ENCODE results near the gene TMEM150C.

TMEM150C gene

DNA sequence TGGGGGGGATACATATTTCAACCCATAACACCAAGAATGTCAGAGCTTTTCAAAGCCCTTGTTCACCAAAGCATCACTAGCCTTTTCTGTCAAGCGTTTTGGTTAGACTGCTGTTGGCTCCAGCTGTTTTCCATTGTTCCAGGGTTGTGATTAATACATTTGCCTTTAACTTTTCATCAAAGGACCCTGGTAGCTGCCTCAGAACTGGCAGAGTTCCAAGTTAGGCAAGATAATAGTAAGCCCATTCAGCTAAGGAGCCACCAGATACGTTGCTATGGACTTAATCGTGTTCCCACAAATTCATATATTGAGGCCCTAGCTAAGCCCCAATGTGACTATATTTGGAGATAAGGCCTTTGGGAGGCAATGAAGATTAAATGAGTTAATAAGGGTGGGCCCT lies 94.3 kb downstream of the TMEM150C start:
- WGBS (ENCODE audit: insufficient coverage): 86% methylated on average over 3 of the region's 3 CpGs
- H3K36me3 ChIP-seq (ENCODE audit: control insufficient read depth in 4 of 4, insufficient read depth in 4 of 4, low read length in 3 of 4): peaks cover 0 to 25% (median 5%) of the 10 kb centered on the region in 4 experiments
- H3K4me1 ChIP-seq (ENCODE audit: control extremely low read depth in 1 of 4, control insufficient read depth in 4 of 4, insufficient read depth in 4 of 4, low read length in 3 of 4): no peaks in the 10 kb centered on the region
- no peak for DNase-seq
- H3K4me3 ChIP-seq (ENCODE audit: control insufficient read depth in 1 of 7, extremely low read depth in 1 of 7, insufficient read depth in 4 of 7, low read depth in 2 of 7, low read length in 6 of 7): no peak overlapping the region
- H3K27me3 ChIP-seq (replicated peaks in 2 of 5; ENCODE audit: control insufficient read depth in 4 of 5, insufficient read depth in 5 of 5, low read length in 4 of 5): no peaks in the 10 kb centered on the region
- CTCF ChIA-PET: interaction anchor here (0.6 kb wide), 1 partner anchor 709 kb away, joined by 5 read pairs; no protein-coding TSS in a partner anchor
- peaks cover 0 to 9% (median 0%) of the 10 kb centered on the region in 5 experiments for H3K9me3 ChIP-seq (ENCODE audit: control extremely low read depth in 1 of 5, control insufficient read depth in 4 of 5, insufficient read depth in 2 of 5, low read depth in 1 of 5, low read length in 4 of 5)
- no peak overlapping the region for H3K27ac ChIP-seq (ENCODE audit: insufficient read depth in 1 of 2, low read depth in 1 of 2, low read length in 2 of 2, poor library complexity in 1 of 2, severe bottlenecking in 2 of 2)
- POLR2A ChIA-PET: no interaction called here

DNA sequence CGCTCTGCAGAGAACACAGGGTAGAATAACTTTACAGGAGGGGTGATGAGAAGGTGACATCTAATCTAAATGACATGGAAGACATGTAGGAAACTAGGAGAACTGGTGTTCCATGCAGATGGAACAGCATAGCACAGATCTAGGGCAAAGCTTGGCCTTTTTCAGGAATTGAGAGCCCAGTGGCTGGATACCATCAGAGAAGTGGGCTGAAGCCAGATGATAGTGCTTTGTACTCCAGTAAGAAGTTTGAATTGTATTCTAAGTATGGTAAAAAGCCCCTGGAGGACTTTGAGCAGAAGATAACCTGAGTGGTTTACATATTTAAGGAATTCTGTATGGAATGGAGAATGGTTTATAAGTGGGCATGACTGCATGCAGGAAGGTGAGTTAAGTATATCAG lies 98.6 kb downstream of the TMEM150C start:
- no peaks in the 10 kb centered on the region for H3K27me3 ChIP-seq (replicated peaks in 2 of 5; ENCODE audit: control insufficient read depth in 4 of 5, insufficient read depth in 5 of 5, low read length in 4 of 5)
- ChIA-PET CTCF (interaction anchor here (0.9 to 1.6 kb wide), 3 partner anchors 8 to 276 kb away, joined by 4 to 8 read pairs (median 5); no protein-coding TSS in a partner anchor), POLR2A (no interaction called here)
- H3K4me1 ChIP-seq (ENCODE audit: control extremely low read depth in 1 of 4, control insufficient read depth in 4 of 4, insufficient read depth in 4 of 4, low read length in 3 of 4): no peaks in the 10 kb centered on the region
- WGBS (ENCODE audit: insufficient coverage): no CpG with 5 or more reads among the region's 1 CpG
- no peak overlapping the region for H3K4me3 ChIP-seq (ENCODE audit: control insufficient read depth in 1 of 7, extremely low read depth in 1 of 7, insufficient read depth in 4 of 7, low read depth in 2 of 7, low read length in 6 of 7)
- peaks cover 0 to 5% (median 0%) of the 10 kb centered on the region in 5 experiments for H3K9me3 ChIP-seq (ENCODE audit: control extremely low read depth in 1 of 5, control insufficient read depth in 4 of 5, insufficient read depth in 2 of 5, low read depth in 1 of 5, low read length in 4 of 5)
- H3K27ac ChIP-seq (ENCODE audit: insufficient read depth in 1 of 2, low read depth in 1 of 2, low read length in 2 of 2, poor library complexity in 1 of 2, severe bottlenecking in 2 of 2): no peak overlapping the region
- H3K36me3 ChIP-seq (ENCODE audit: control insufficient read depth in 4 of 4, insufficient read depth in 4 of 4, low read length in 3 of 4): peaks cover 4 to 43% (median 26%) of the 10 kb centered on the region in 4 experiments
- no peak for DNase-seq

DNA sequence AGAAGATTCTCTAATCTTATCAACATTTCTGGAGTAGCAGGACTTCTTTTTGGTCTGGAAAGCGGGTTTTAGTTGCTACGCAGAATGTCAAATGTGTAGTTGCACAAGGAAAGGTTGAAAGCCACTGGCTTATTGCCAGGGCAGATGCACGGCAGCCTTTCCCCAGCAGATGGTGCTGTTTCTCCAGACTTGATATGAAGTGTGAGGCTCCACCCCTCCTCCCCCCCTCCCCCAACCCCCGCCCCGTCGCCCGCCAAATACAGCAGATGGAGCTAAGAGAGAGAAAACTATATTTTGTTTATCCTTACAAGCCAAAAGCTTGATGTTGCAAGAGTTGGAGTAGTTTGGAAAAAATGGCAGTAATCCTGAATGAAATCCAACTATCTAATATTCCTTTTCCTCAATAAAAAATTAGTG lies 99.4 kb downstream of the TMEM150C start:
- H3K9me3 ChIP-seq (ENCODE audit: control extremely low read depth in 1 of 5, control insufficient read depth in 4 of 5, insufficient read depth in 2 of 5, low read depth in 1 of 5, low read length in 4 of 5): no peaks in the 10 kb centered on the region
- DNase-seq: peak; percentile 80 to 93 (median 87)
- peaks cover 4 to 46% (median 30%) of the 10 kb centered on the region in 4 experiments for H3K36me3 ChIP-seq (ENCODE audit: control insufficient read depth in 4 of 4, insufficient read depth in 4 of 4, low read length in 3 of 4)
- no peaks in the 10 kb centered on the region for H3K4me1 ChIP-seq (ENCODE audit: control extremely low read depth in 1 of 4, control insufficient read depth in 4 of 4, insufficient read depth in 4 of 4, low read length in 3 of 4)
- 51% methylated on average over 2 of the region's 7 CpGs for WGBS (ENCODE audit: insufficient coverage)
- no peak overlapping the region for H3K4me3 ChIP-seq (ENCODE audit: control insufficient read depth in 1 of 7, extremely low read depth in 1 of 7, insufficient read depth in 4 of 7, low read depth in 2 of 7, low read length in 6 of 7)
- ChIA-PET POLR2A (interaction anchor here (0.6 kb wide), 1 partner anchor 320 kb away, joined by 3 read pairs; no protein-coding TSS in a partner anchor), CTCF (interaction anchor here (0.7 to 1.6 kb wide), 7 partner anchors 9 to 365 kb away, joined by 3 to 6 read pairs (median 4); no protein-coding TSS in a partner anchor)
- no peaks in the 10 kb centered on the region for H3K27me3 ChIP-seq (replicated peaks in 2 of 5; ENCODE audit: control insufficient read depth in 4 of 5, insufficient read depth in 5 of 5, low read length in 4 of 5)
- H3K27ac ChIP-seq (ENCODE audit: insufficient read depth in 1 of 2, low read depth in 1 of 2, low read length in 2 of 2, poor library complexity in 1 of 2, severe bottlenecking in 2 of 2): no peak overlapping the region

DNA sequence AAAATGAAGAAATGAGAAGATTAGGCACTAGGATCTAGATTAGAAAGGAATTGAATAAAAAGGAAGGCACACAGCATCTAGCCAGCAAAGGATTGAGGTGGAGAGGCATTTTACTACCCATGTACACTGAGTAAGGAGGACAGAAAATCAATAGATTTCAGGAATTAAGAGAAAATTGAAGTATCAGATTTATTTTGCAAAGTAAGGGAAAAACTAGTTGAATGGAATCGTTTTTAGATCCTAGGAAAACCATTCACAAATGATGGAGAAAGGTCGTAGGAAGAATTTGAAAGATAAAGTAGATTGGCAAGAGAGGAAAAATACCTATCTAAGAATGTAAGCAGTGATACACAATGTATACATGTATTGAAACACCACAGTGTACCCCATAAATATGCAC lies 100.1 kb downstream of the TMEM150C start:
- ChIA-PET POLR2A (no interaction called here), CTCF (interaction anchor here (0.7 to 1.6 kb wide), 8 partner anchors 8 to 366 kb away, joined by 3 to 6 read pairs (median 4); no protein-coding TSS in a partner anchor)
- WGBS (ENCODE audit: insufficient coverage): no CpG with 5 or more reads among the region's 2 CpGs
- no peak overlapping the region for H3K27ac ChIP-seq (ENCODE audit: insufficient read depth in 1 of 2, low read depth in 1 of 2, low read length in 2 of 2, poor library complexity in 1 of 2, severe bottlenecking in 2 of 2)
- H3K4me1 ChIP-seq (ENCODE audit: control extremely low read depth in 1 of 4, control insufficient read depth in 4 of 4, insufficient read depth in 4 of 4, low read length in 3 of 4): no peaks in the 10 kb centered on the region
- H3K27me3 ChIP-seq (replicated peaks in 2 of 5; ENCODE audit: control insufficient read depth in 4 of 5, insufficient read depth in 5 of 5, low read length in 4 of 5): no peaks in the 10 kb centered on the region
- DNase-seq: no peak
- H3K4me3 ChIP-seq (ENCODE audit: control insufficient read depth in 1 of 7, extremely low read depth in 1 of 7, insufficient read depth in 4 of 7, low read depth in 2 of 7, low read length in 6 of 7): no peak overlapping the region
- H3K9me3 ChIP-seq (ENCODE audit: control extremely low read depth in 1 of 5, control insufficient read depth in 4 of 5, insufficient read depth in 2 of 5, low read depth in 1 of 5, low read length in 4 of 5): no peaks in the 10 kb centered on the region
- H3K36me3 ChIP-seq (ENCODE audit: control insufficient read depth in 4 of 4, insufficient read depth in 4 of 4, low read length in 3 of 4): peaks cover 4 to 49% (median 36%) of the 10 kb centered on the region in 4 experiments

DNA sequence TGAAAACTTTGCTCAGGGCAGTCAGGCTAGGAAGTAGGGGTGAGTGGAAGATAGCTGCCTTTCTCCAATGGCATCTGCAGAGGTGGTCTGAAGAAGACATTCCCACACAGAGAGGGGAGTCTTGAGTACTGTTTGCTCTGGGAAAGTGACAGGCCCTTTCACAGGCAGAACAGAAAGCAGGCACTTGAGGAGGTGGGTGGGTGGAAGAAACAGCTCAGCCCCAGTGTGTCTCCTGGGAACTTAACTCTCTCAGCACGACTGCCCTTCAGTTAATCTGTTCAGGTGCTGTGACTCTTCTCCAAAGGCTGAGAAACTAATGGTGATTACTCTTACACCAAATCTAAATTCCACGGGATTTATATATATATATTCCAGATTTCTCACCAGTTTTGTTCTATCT lies 103.1 kb downstream of the TMEM150C start:
- peaks cover 8 to 60% (median 44%) of the 10 kb centered on the region in 4 experiments for H3K36me3 ChIP-seq (ENCODE audit: control insufficient read depth in 4 of 4, insufficient read depth in 4 of 4, low read length in 3 of 4)
- no peaks in the 10 kb centered on the region for H3K9me3 ChIP-seq (ENCODE audit: control extremely low read depth in 1 of 5, control insufficient read depth in 4 of 5, insufficient read depth in 2 of 5, low read depth in 1 of 5, low read length in 4 of 5)
- POLR2A ChIA-PET: no interaction called here
- CTCF ChIA-PET: interaction anchor here (0.9 to 1.7 kb wide), 3 partner anchors 29 to 319 kb away, joined by 3 to 6 read pairs (median 4); no protein-coding TSS in a partner anchor
- DNase-seq: no peak
- no peak overlapping the region for H3K27ac ChIP-seq (ENCODE audit: insufficient read depth in 1 of 2, low read depth in 1 of 2, low read length in 2 of 2, poor library complexity in 1 of 2, severe bottlenecking in 2 of 2)
- WGBS (ENCODE audit: insufficient coverage): 88% methylated on average over 1 of the region's 2 CpGs
- no peaks in the 10 kb centered on the region for H3K27me3 ChIP-seq (replicated peaks in 2 of 5; ENCODE audit: control insufficient read depth in 4 of 5, insufficient read depth in 5 of 5, low read length in 4 of 5)
- H3K4me1 ChIP-seq (ENCODE audit: control extremely low read depth in 1 of 4, control insufficient read depth in 4 of 4, insufficient read depth in 4 of 4, low read length in 3 of 4): no peaks in the 10 kb centered on the region
- H3K4me3 ChIP-seq (ENCODE audit: control insufficient read depth in 1 of 7, extremely low read depth in 1 of 7, insufficient read depth in 4 of 7, low read depth in 2 of 7, low read length in 6 of 7): no peak overlapping the region

DNA sequence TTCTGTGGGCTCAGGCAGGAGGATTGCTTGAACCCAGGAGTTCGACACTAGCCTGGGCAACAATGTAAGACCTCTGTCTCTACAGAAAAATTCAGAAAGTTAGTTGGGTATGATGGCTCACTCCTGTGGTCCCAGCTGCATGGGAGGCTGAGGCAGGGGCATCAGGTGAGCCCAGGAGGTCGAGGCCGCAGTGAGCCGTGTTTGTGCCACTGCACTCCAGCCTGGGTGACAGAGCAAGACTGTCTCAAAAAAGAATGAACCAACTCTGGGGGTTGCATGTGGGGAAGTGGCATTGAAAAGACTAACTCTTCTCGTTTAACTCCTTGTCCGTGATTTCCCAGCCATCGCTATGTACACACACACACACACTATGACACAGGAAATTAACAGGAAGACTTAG lies 104.5 kb downstream of the TMEM150C start:
- no peaks in the 10 kb centered on the region for H3K4me1 ChIP-seq (ENCODE audit: control extremely low read depth in 1 of 4, control insufficient read depth in 4 of 4, insufficient read depth in 4 of 4, low read length in 3 of 4)
- no peaks in the 10 kb centered on the region for H3K9me3 ChIP-seq (ENCODE audit: control extremely low read depth in 1 of 5, control insufficient read depth in 4 of 5, insufficient read depth in 2 of 5, low read depth in 1 of 5, low read length in 4 of 5)
- WGBS (ENCODE audit: insufficient coverage): 100% methylated on average over 4 of the region's 7 CpGs
- ChIA-PET POLR2A (no interaction called here), CTCF (interaction anchor here (1.0 kb wide), 1 partner anchor 13 kb away, joined by 3 read pairs; no protein-coding TSS in a partner anchor)
- H3K36me3 ChIP-seq (ENCODE audit: control insufficient read depth in 4 of 4, insufficient read depth in 4 of 4, low read length in 3 of 4): peaks cover 8 to 66% (median 49%) of the 10 kb centered on the region in 4 experiments
- no peaks in the 10 kb centered on the region for H3K27me3 ChIP-seq (replicated peaks in 2 of 5; ENCODE audit: control insufficient read depth in 4 of 5, insufficient read depth in 5 of 5, low read length in 4 of 5)
- no peak overlapping the region for H3K27ac ChIP-seq (ENCODE audit: insufficient read depth in 1 of 2, low read depth in 1 of 2, low read length in 2 of 2, poor library complexity in 1 of 2, severe bottlenecking in 2 of 2)
- no peak for DNase-seq
- no peak overlapping the region for H3K4me3 ChIP-seq (ENCODE audit: control insufficient read depth in 1 of 7, extremely low read depth in 1 of 7, insufficient read depth in 4 of 7, low read depth in 2 of 7, low read length in 6 of 7)

DNA sequence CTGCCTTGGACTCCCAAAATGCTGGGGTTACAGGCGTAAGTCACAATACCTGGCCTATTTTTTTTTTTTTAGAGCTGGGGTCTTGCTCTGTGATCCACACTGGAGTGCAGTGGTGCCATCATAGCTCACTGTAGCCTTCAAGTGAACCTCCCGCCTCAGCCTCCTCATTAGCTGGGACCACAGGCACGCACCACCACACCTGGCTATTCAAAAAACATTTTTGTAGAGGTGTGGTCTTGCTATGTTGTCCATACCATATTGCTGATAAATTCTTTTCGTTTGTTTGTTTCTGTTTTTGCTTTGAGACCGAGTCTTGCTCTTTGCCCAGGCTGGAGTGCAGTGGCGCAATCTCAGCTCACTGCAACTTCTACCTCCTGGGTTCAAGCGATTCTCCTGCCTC lies 109.8 kb downstream of the TMEM150C start:
- 100% methylated on average over 5 of the region's 7 CpGs for WGBS (ENCODE audit: insufficient coverage)
- no peak for DNase-seq
- no peak overlapping the region for H3K27ac ChIP-seq (ENCODE audit: insufficient read depth in 1 of 2, low read depth in 1 of 2, low read length in 2 of 2, poor library complexity in 1 of 2, severe bottlenecking in 2 of 2)
- H3K36me3 ChIP-seq (ENCODE audit: control insufficient read depth in 4 of 4, insufficient read depth in 4 of 4, low read length in 3 of 4): peaks cover 19 to 74% (median 45%) of the 10 kb centered on the region in 4 experiments
- CTCF ChIA-PET: interaction anchor here (1.1 to 1.8 kb wide), 3 partner anchors 8 to 290 kb away, joined by 3 to 7 read pairs (median 5); no protein-coding TSS in a partner anchor
- no peaks in the 10 kb centered on the region for H3K27me3 ChIP-seq (replicated peaks in 2 of 5; ENCODE audit: control insufficient read depth in 4 of 5, insufficient read depth in 5 of 5, low read length in 4 of 5)
- POLR2A ChIA-PET: no interaction called here
- H3K4me1 ChIP-seq (ENCODE audit: control extremely low read depth in 1 of 4, control insufficient read depth in 4 of 4, insufficient read depth in 4 of 4, low read length in 3 of 4): no peaks in the 10 kb centered on the region
- H3K4me3 ChIP-seq (ENCODE audit: control insufficient read depth in 1 of 7, extremely low read depth in 1 of 7, insufficient read depth in 4 of 7, low read depth in 2 of 7, low read length in 6 of 7): no peak overlapping the region
- H3K9me3 ChIP-seq (ENCODE audit: control extremely low read depth in 1 of 5, control insufficient read depth in 4 of 5, insufficient read depth in 2 of 5, low read depth in 1 of 5, low read length in 4 of 5): no peaks in the 10 kb centered on the region

Measured in common myeloid progenitor, CD34-positive (primary cell).